Measurements from ENCODE around the gene BEST2.
A peak's percentile ranks its signal among the peaks of the same experiment; 100 is the strongest.

Gene BEST2

GRCh38 chr19:12789098-12789903 lies 37.7 kb downstream of the BEST2 start:
- DNase-seq (ENCODE audit: extremely low read depth, low read depth): no peak
- no peak for TF ChIP-seq CTCF (IDR thresholded peaks at IDR 0.05; ENCODE audit: low read depth, low read length)

- no peak for TF ChIP-seq CTCF (IDR thresholded peaks at IDR 0.05; ENCODE audit: low read depth, low read length)
- DNase-seq (ENCODE audit: extremely low read depth, low read depth): peak; percentile 94
Observed at GRCh38 chr19:12789904-12790619, 38.5 kb downstream of the BEST2 start.

DNA sequence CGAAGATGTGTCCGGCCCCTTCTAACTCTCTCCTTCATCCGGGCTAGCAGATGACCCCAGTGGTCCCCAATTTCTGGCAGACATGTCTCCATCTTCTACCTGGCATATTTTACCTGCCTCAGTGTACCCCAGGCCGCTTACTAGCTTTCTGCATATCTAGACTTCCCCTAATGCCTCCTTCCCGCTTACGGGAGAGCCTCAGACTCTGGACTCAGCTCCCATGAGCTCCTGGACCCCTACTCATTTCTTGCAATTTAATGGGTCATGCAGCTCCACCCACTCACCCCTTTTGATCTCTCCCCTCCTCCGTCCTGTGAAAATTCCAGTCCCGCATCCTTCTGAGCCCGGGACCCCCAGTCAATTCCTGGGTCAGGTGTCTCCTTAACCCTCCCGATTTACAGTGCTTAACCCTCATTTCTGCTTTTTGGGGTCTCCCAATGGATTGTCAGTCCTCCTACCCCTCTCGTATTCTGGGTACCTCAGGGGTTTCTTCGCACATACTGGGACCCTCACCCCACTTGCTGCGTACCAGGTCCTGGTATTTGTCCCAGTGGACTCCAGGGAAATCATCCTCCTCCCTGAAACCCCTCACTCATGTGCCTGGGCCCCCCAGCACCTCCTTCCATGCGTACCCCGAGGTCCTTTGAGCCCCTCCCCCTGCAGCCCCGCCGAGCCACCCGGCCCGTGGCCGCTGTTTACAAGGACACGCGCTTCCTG lies 39.2 kb downstream of the BEST2 start:
- TF ChIP-seq CTCF (IDR thresholded peaks at IDR 0.05; ENCODE audit: low read depth, low read length): no peak
- DNase-seq (ENCODE audit: extremely low read depth, low read depth): no peak

DNA sequence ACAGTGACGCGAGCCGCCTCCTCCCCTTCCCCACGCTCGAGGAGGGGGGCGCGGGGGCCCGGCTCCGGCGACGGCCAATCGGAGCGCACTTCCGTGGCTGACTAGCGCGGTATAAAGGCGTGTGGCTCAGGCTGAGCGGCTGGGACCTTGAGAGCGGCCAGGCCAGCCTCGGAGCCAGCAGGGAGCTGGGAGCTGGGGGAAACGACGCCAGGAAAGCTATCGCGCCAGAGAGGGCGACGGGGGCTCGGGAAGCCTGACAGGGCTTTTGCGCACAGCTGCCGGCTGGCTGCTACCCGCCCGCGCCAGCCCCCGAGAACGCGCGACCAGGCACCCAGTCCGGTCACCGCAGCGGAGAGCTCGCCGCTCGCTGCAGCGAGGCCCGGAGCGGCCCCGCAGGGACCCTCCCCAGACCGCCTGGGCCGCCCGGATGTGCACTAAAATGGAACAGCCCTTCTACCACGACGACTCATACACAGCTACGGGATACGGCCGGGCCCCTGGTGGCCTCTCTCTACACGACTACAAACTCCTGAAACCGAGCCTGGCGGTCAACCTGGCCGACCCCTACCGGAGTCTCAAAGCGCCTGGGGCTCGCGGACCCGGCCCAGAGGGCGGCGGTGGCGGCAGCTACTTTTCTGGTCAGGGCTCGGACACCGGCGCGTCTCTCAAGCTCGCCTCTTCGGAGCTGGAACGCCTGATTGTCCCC lies 39.9 kb downstream of the BEST2 start, which contains the start of gene JUNB:
Gene JUNB (plus strand): TSS at position 142 of the 706 bp plus-strand sequence. CDS start 286 bp downstream, at position 428.
- DNase-seq (ENCODE audit: extremely low read depth, low read depth): peak; percentile 98
- no peak for TF ChIP-seq CTCF (IDR thresholded peaks at IDR 0.05; ENCODE audit: low read depth, low read length)

DNA sequence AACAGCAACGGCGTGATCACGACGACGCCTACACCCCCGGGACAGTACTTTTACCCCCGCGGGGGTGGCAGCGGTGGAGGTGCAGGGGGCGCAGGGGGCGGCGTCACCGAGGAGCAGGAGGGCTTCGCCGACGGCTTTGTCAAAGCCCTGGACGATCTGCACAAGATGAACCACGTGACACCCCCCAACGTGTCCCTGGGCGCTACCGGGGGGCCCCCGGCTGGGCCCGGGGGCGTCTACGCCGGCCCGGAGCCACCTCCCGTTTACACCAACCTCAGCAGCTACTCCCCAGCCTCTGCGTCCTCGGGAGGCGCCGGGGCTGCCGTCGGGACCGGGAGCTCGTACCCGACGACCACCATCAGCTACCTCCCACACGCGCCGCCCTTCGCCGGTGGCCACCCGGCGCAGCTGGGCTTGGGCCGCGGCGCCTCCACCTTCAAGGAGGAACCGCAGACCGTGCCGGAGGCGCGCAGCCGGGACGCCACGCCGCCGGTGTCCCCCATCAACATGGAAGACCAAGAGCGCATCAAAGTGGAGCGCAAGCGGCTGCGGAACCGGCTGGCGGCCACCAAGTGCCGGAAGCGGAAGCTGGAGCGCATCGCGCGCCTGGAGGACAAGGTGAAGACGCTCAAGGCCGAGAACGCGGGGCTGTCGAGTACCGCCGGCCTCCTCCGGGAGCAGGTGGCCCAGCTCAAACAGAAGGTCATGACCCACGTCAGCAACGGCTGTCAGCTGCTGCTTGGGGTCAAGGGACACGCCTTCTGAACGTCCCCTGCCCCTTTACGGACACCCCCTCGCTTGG lies 40.7 kb downstream of the BEST2 start:
- TF ChIP-seq CTCF (IDR thresholded peaks at IDR 0.05; ENCODE audit: low read depth, low read length): no peak
- DNase-seq (ENCODE audit: extremely low read depth, low read depth): no peak

DNA sequence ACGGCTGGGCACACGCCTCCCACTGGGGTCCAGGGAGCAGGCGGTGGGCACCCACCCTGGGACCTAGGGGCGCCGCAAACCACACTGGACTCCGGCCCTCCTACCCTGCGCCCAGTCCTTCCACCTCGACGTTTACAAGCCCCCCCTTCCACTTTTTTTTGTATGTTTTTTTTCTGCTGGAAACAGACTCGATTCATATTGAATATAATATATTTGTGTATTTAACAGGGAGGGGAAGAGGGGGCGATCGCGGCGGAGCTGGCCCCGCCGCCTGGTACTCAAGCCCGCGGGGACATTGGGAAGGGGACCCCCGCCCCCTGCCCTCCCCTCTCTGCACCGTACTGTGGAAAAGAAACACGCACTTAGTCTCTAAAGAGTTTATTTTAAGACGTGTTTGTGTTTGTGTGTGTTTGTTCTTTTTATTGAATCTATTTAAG lies 41.3 kb downstream of the BEST2 start:
- no peak for TF ChIP-seq CTCF (IDR thresholded peaks at IDR 0.05; ENCODE audit: low read depth, low read length)
- DNase-seq (ENCODE audit: extremely low read depth, low read depth): no peak
